ENCODE results near the gene FRZB. TPM values are rescaled to one million over a fixed set of nuclear protein-coding genes. Genes with fewer than 3 reads are reported as not detected.

FRZB gene
- total and polyA plus RNA-seq, 2 of the 13 experiments (the other 11 are each of a cell fraction or from before 2014, with no cell fraction given) = 0.04 to 1.2 TPM

GRCh38 chr2:182890773-182891378 lies 24.4 kb upstream of the FRZB start (continued):
- no peak for TF ChIP-seq ZNF275 (CRISPR knock-in tag; IDR thresholded peaks at IDR 0.05; ENCODE audit: borderline replicate concordance)
- TF ChIP-seq FOXK2 (IDR thresholded peaks at IDR 0.05) = no peak
- TF ChIP-seq GATAD2A (CRISPR knock-in tag; IDR thresholded peaks at IDR 0.05) = peak; percentile 90
- TF ChIP-seq BCL6 (CRISPR knock-in tag; IDR thresholded peaks at IDR 0.05) = peak; percentile 66
- TF ChIP-seq REPIN1 (CRISPR knock-in tag; IDR thresholded peaks at IDR 0.05; ENCODE audit: borderline replicate concordance, low read depth) = peak; percentile 23; the same call in 1 of the 2 replicates
- TF ChIP-seq GTF3A (CRISPR knock-in tag; conservative IDR thresholded peaks at IDR 0.05) = no peak
- no peak for TF ChIP-seq NR3C1 (CRISPR knock-in tag; IDR thresholded peaks at IDR 0.05)
- no peak for TF ChIP-seq ZSCAN9 (CRISPR knock-in tag; IDR thresholded peaks at IDR 0.05; ENCODE audit: borderline replicate concordance)
- peak; percentile 80 for TF ChIP-seq NR2C2 (CRISPR knock-in tag; IDR thresholded peaks at IDR 0.05; ENCODE audit: borderline replicate concordance)
- peak; percentile 49; the same call in 1 of the 2 replicates for TF ChIP-seq ATF1 (CRISPR knock-in tag; IDR thresholded peaks at IDR 0.05)
- TF ChIP-seq ZNF558 (CRISPR knock-in tag; IDR thresholded peaks at IDR 0.05; ENCODE audit: borderline replicate concordance) = no peak
- no peak for TF ChIP-seq HNF1B (CRISPR knock-in tag; IDR thresholded peaks at IDR 0.05)
- no peak for TF ChIP-seq MNT (IDR thresholded peaks at IDR 0.05)
- peak; percentile 38; the same call in 1 of the 2 replicates for TF ChIP-seq NCOA2 (CRISPR knock-in tag; IDR thresholded peaks at IDR 0.05)
- TF ChIP-seq NONO (IDR thresholded peaks at IDR 0.05) = no peak
- no peak for TF ChIP-seq NONO (CRISPR knock-in tag; conservative IDR thresholded peaks at IDR 0.05)
- TF ChIP-seq CREM (IDR thresholded peaks at IDR 0.05) = peak; percentile 54; the same call in 1 of the 2 replicates
- TF ChIP-seq CREM (CRISPR knock-in tag; IDR thresholded peaks at IDR 0.05) = no peak
- no peak for TF ChIP-seq ZMYM3 (CRISPR knock-in tag; IDR thresholded peaks at IDR 0.05)
- peak; percentile 38; the same call in 1 of the 2 replicates for TF ChIP-seq KDM5A (IDR thresholded peaks at IDR 0.05; ENCODE audit: borderline replicate concordance, low read length)
- no peak for TF ChIP-seq MEIS1 (CRISPR knock-in tag; IDR thresholded peaks at IDR 0.05; ENCODE audit: borderline replicate concordance)
- no peak for TF ChIP-seq TCF7L2 (IDR thresholded peaks at IDR 0.05; ENCODE audit: low read depth, low read length)
- TF ChIP-seq FOXK1 (CRISPR knock-in tag; IDR thresholded peaks at IDR 0.05; ENCODE audit: borderline replicate concordance, low read depth) = 0 out of 2 replicates have a peak, but pooled peaks have one; percentile 16
- TF ChIP-seq NCOR1 (IDR thresholded peaks at IDR 0.05; ENCODE audit: borderline replicate concordance, low read length) = peak; percentile 98
- TF ChIP-seq PBX3 (CRISPR knock-in tag; IDR thresholded peaks at IDR 0.05; ENCODE audit: borderline replicate concordance) = no peak

All from HepG2 (cell line).